Measurements from ENCODE around the gene RAPGEF6. TPM values are rescaled to one million over a fixed set of nuclear protein-coding genes. Genes with fewer than 3 reads are reported as not detected.

The RAPGEF6 gene
- total RNA-seq, 2 donors from 2014 or later: 16.5 to 50.0 TPM

GRCh38 chr5:131619102-131619501, 15.9 kb downstream of the RAPGEF6 start:
- no peak for TF ChIP-seq CTCF (IDR thresholded peaks at IDR 0.05)
- no peak for DNase-seq (ENCODE audit: low spot score)

GRCh38 chr5:131617140-131617822, 17.7 kb downstream of the RAPGEF6 start:
- ATAC-seq (ENCODE audit: insufficient number of reproducible peaks, low FRiP score, low read depth): no peak
- DNase-seq (ENCODE audit: low spot score): no peak
- H3K4me3 ChIP-seq: no peak overlapping the region
- peaks cover 0 to 13% of the 10 kb centered on the region in 2 donors for H3K4me1 ChIP-seq (ENCODE audit: control insufficient read depth in 1 of 2, low read depth in 2 of 2)
- H3K36me3 ChIP-seq: no peaks in the 10 kb centered on the region
- H3K9me3 ChIP-seq: no peaks in the 10 kb centered on the region
- no peak for TF ChIP-seq CTCF (IDR thresholded peaks at IDR 0.05)
- H3K27ac ChIP-seq: no peak overlapping the region
- no peaks in the 10 kb centered on the region for H3K27me3 ChIP-seq (replicated peaks; ENCODE audit: insufficient read depth)

More at GRCh38 chr5:131619102-131619501, 15.9 kb downstream of the RAPGEF6 start:
- Histone ChIP-seq H3K36me3 (no peaks in the 10 kb centered on the region), H3K9me3 (no peaks in the 10 kb centered on the region), H3K27me3 (replicated peaks; ENCODE audit: insufficient read depth) (no peaks in the 10 kb centered on the region), H3K27ac (no peak overlapping the region), H3K4me1 (ENCODE audit: control insufficient read depth in 1 of 2, low read depth in 2 of 2) (peaks cover 3 to 22% of the 10 kb centered on the region in 2 donors), H3K4me3 (no peak overlapping the region)
- ATAC-seq (ENCODE audit: insufficient number of reproducible peaks, low FRiP score, low read depth): no peak

- ATAC-seq (ENCODE audit: insufficient number of reproducible peaks, low FRiP score, low read depth) (no peak), DNase-seq (ENCODE audit: low spot score) (no peak)
- Histone ChIP-seq H3K27me3 (replicated peaks; ENCODE audit: insufficient read depth) (no peaks in the 10 kb centered on the region), H3K9me3 (no peaks in the 10 kb centered on the region), H3K4me1 (ENCODE audit: control insufficient read depth in 1 of 2, low read depth in 2 of 2) (peaks cover 0 to 9% of the 10 kb centered on the region in 2 donors), H3K36me3 (no peaks in the 10 kb centered on the region), H3K4me3 (no peak overlapping the region), H3K27ac (no peak overlapping the region)
- TF ChIP-seq CTCF (IDR thresholded peaks at IDR 0.05): no peak
Measured at GRCh38 chr5:131615957-131616356, 19.1 kb downstream of the RAPGEF6 start.

GRCh38 chr5:131613423-131613822, 21.6 kb downstream of the RAPGEF6 start:
- ATAC-seq (ENCODE audit: insufficient number of reproducible peaks, low FRiP score, low read depth): no peak
- H3K4me1 ChIP-seq (ENCODE audit: control insufficient read depth in 1 of 2, low read depth in 2 of 2): peaks cover 13 to 25% of the 10 kb centered on the region in 2 donors
- no peak overlapping the region for H3K4me3 ChIP-seq
- no peak overlapping the region for H3K27ac ChIP-seq
- H3K36me3 ChIP-seq: no peaks in the 10 kb centered on the region
- H3K27me3 ChIP-seq (replicated peaks; ENCODE audit: insufficient read depth): no peaks in the 10 kb centered on the region
- H3K9me3 ChIP-seq: no peaks in the 10 kb centered on the region
- DNase-seq (ENCODE audit: low spot score): no peak
- TF ChIP-seq CTCF (IDR thresholded peaks at IDR 0.05): no peak

GRCh38 chr5:131611064-131611381, 24.0 kb downstream of the RAPGEF6 start:
- DNase-seq (ENCODE audit: low spot score) (no peak), ATAC-seq (ENCODE audit: insufficient number of reproducible peaks, low FRiP score, low read depth) (no peak)
- H3K4me3 ChIP-seq: no peak overlapping the region
- no peaks in the 10 kb centered on the region for H3K27me3 ChIP-seq (replicated peaks; ENCODE audit: insufficient read depth)
- peaks cover 26 to 39% of the 10 kb centered on the region in 2 donors for H3K4me1 ChIP-seq (ENCODE audit: control insufficient read depth in 1 of 2, low read depth in 2 of 2)
- no peak for TF ChIP-seq CTCF (IDR thresholded peaks at IDR 0.05)
- H3K36me3 ChIP-seq: no peaks in the 10 kb centered on the region
- H3K9me3 ChIP-seq: no peaks in the 10 kb centered on the region
- no peak overlapping the region for H3K27ac ChIP-seq

Measured in thoracic aorta (tissue), 2 donors.